Activated naive CD4-positive, alpha-beta T cell treated with anti-CD3 and anti-CD28 coated beads, Interleukin-2, amount 50 U/mL, for 24 hours (primary cell): ENCODE results near the gene HPCA.
A peak's percentile ranks its signal among the peaks of the same experiment; 100 is the strongest.
"Not testable (repeated sequence)": the region's sequence is repeated elsewhere in the genome, so short reads cannot be mapped to it uniquely, and the experiment has no call there.

Source experiments
- H3K27ac Mint-ChIP-seq: one replicate; pipeline ENCODE4 v1.8.0; 2021; ENCODE audit warnings: mild to moderate bottlenecking, mixed read lengths
- H3K27me3 Mint-ChIP-seq: one replicate; pipeline ENCODE4 v1.8.0; 2021; ENCODE audit warnings: mixed read lengths
- H3K36me3 Mint-ChIP-seq: one replicate; pipeline ENCODE4 v1.8.0; 2021; ENCODE audit warnings: mixed read lengths
- H3K4me1 Mint-ChIP-seq: one replicate; pipeline ENCODE4 v1.8.0; 2021; ENCODE audit warnings: mixed read lengths
- H3K4me3 Mint-ChIP-seq: one replicate; pipeline ENCODE4 v1.8.0; 2021; ENCODE audit warnings: mild to moderate bottlenecking, mixed read lengths
- H3K9me3 Mint-ChIP-seq: one replicate; pipeline ENCODE4 v1.8.0; 2021; ENCODE audit warnings: mixed read lengths

HPCA gene

GRCh38 chr1:32903991-32904785 is 17.9 kb downstream of the HPCA start:
- Mint-ChIP-seq H3K27ac (no peak overlapping the region), H3K4me1 (peaks cover 9% of the 10 kb centered on the region), H3K4me3 (no peak overlapping the region), H3K27me3 (peaks cover 20% of the 10 kb centered on the region), H3K36me3 (no peaks in the 10 kb centered on the region), H3K9me3 (no peaks in the 10 kb centered on the region)

- Mint-ChIP-seq H3K9me3 (no peaks in the 10 kb centered on the region), H3K36me3 (no peaks in the 10 kb centered on the region), H3K4me1 (peaks cover 9% of the 10 kb centered on the region), H3K27ac (no peak overlapping the region), H3K4me3 (no peak overlapping the region), H3K27me3 (peaks cover 16% of the 10 kb centered on the region)
Measured at GRCh38 chr1:32904797-32905196, 18.5 kb downstream of the HPCA start.

- H3K27ac Mint-ChIP-seq, H3K4me1 Mint-ChIP-seq, H3K9me3 Mint-ChIP-seq, H3K36me3 Mint-ChIP-seq, H3K4me3 Mint-ChIP-seq: not testable (repeated sequence)
- peaks cover 13% of the 10 kb centered on the region for H3K27me3 Mint-ChIP-seq
Measured at GRCh38 chr1:32905588-32905987, 19.3 kb downstream of the HPCA start.

- H3K27me3 Mint-ChIP-seq = peaks cover 10% of the 10 kb centered on the region
- peaks cover 4% of the 10 kb centered on the region for H3K4me1 Mint-ChIP-seq
- no peak overlapping the region for H3K27ac Mint-ChIP-seq
- no peaks in the 10 kb centered on the region for H3K9me3 Mint-ChIP-seq
- no peaks in the 10 kb centered on the region for H3K36me3 Mint-ChIP-seq
- no peak overlapping the region for H3K4me3 Mint-ChIP-seq
Measured at GRCh38 chr1:32906654-32907053, 20.4 kb downstream of the HPCA start.

GRCh38 chr1:32907435-32907834 is 21.1 kb downstream of the HPCA start:
- no peak overlapping the region for H3K4me3 Mint-ChIP-seq
- peaks cover 7% of the 10 kb centered on the region for H3K27me3 Mint-ChIP-seq
- no peaks in the 10 kb centered on the region for H3K4me1 Mint-ChIP-seq
- H3K9me3 Mint-ChIP-seq = no peaks in the 10 kb centered on the region
- H3K36me3 Mint-ChIP-seq = no peaks in the 10 kb centered on the region
- no peak overlapping the region for H3K27ac Mint-ChIP-seq

- Mint-ChIP-seq H3K36me3 (no peaks in the 10 kb centered on the region), H3K4me1 (no peaks in the 10 kb centered on the region), H3K4me3 (no peak overlapping the region), H3K27me3 (no peaks in the 10 kb centered on the region), H3K9me3 (no peaks in the 10 kb centered on the region), H3K27ac (no peak overlapping the region)
Measured at GRCh38 chr1:32910319-32910718, 24.0 kb downstream of the HPCA start.

- no peak overlapping the region for H3K27ac Mint-ChIP-seq
- H3K4me1 Mint-ChIP-seq = no peaks in the 10 kb centered on the region
- H3K4me3 Mint-ChIP-seq = no peak overlapping the region
- H3K36me3 Mint-ChIP-seq = no peaks in the 10 kb centered on the region
- H3K27me3 Mint-ChIP-seq = peaks cover 14% of the 10 kb centered on the region
- no peaks in the 10 kb centered on the region for H3K9me3 Mint-ChIP-seq
Measured at GRCh38 chr1:32915766-32916706, 29.7 kb downstream of the HPCA start.

- H3K4me3 Mint-ChIP-seq = no peak overlapping the region
- H3K9me3 Mint-ChIP-seq = no peaks in the 10 kb centered on the region
- peaks cover 22% of the 10 kb centered on the region for H3K27me3 Mint-ChIP-seq
Measured at GRCh38 chr1:32917521-32917920, 31.2 kb downstream of the HPCA start.

GRCh38 chr1:32918179-32918578 is 31.9 kb downstream of the HPCA start:
- Mint-ChIP-seq H3K27me3 (peaks cover 28% of the 10 kb centered on the region), H3K36me3 (no peaks in the 10 kb centered on the region), H3K27ac (no peak overlapping the region), H3K4me1 (no peaks in the 10 kb centered on the region), H3K4me3 (no peak overlapping the region), H3K9me3 (no peaks in the 10 kb centered on the region)

More at GRCh38 chr1:32917521-32917920, 31.2 kb downstream of the HPCA start:
- Mint-ChIP-seq H3K4me1 (no peaks in the 10 kb centered on the region), H3K36me3 (no peaks in the 10 kb centered on the region), H3K27ac (peak overlapping the region; percentile 27)

GRCh38 chr1:32919811-32920733 is 33.8 kb downstream of the HPCA start:
- H3K4me3 Mint-ChIP-seq = no peak overlapping the region
- H3K4me1 Mint-ChIP-seq = peaks cover 15% of the 10 kb centered on the region
- H3K9me3 Mint-ChIP-seq = no peaks in the 10 kb centered on the region
- no peaks in the 10 kb centered on the region for H3K36me3 Mint-ChIP-seq
- peaks cover 43% of the 10 kb centered on the region for H3K27me3 Mint-ChIP-seq
- no peak overlapping the region for H3K27ac Mint-ChIP-seq

- Mint-ChIP-seq H3K36me3 (no peaks in the 10 kb centered on the region), H3K9me3 (no peaks in the 10 kb centered on the region), H3K4me3 (no peak overlapping the region), H3K27ac (no peak overlapping the region), H3K4me1 (peaks cover 22% of the 10 kb centered on the region), H3K27me3 (peaks cover 50% of the 10 kb centered on the region)
Measured at GRCh38 chr1:32920833-32921232, 34.5 kb downstream of the HPCA start.

GRCh38 chr1:32924881-32925344 is 38.6 kb downstream of the HPCA start:
- H3K27me3 Mint-ChIP-seq = peaks cover 52% of the 10 kb centered on the region
- H3K4me3 Mint-ChIP-seq = peak overlapping the region; percentile 56
- H3K36me3 Mint-ChIP-seq = no peaks in the 10 kb centered on the region

GRCh38 chr1:32925403-32926162 is 39.3 kb downstream of the HPCA start:
- no peaks in the 10 kb centered on the region for H3K9me3 Mint-ChIP-seq
- no peak overlapping the region for H3K27ac Mint-ChIP-seq
- H3K27me3 Mint-ChIP-seq = peaks cover 49% of the 10 kb centered on the region
- no peaks in the 10 kb centered on the region for H3K36me3 Mint-ChIP-seq
- H3K4me3 Mint-ChIP-seq = peak overlapping the region; percentile 56
- peaks cover 22% of the 10 kb centered on the region for H3K4me1 Mint-ChIP-seq

More at GRCh38 chr1:32924881-32925344, 38.6 kb downstream of the HPCA start:
- H3K9me3 Mint-ChIP-seq = no peaks in the 10 kb centered on the region
- no peak overlapping the region for H3K27ac Mint-ChIP-seq
- H3K4me1 Mint-ChIP-seq = peaks cover 22% of the 10 kb centered on the region

GRCh38 chr1:32926562-32926961 is 40.3 kb downstream of the HPCA start:
- Mint-ChIP-seq H3K36me3 (no peaks in the 10 kb centered on the region), H3K27me3 (peaks cover 44% of the 10 kb centered on the region), H3K9me3 (no peaks in the 10 kb centered on the region), H3K4me1 (peaks cover 22% of the 10 kb centered on the region), H3K27ac (no peak overlapping the region), H3K4me3 (no peak overlapping the region)
